Epithelial cell of proximal tubule (primary cell): Measurements from ENCODE around the gene AGPS. TPM values are rescaled to one million over a fixed set of nuclear protein-coding genes. Genes with fewer than 3 reads are reported as not detected.
"Not testable (repeated sequence)": the region's sequence is repeated elsewhere in the genome, so short reads cannot be mapped to it uniquely, and the experiment has no call there.

Experiments
- DNase-seq: peaks from one replicate; pipeline ENCODE4 v3.0.0-alpha.2; 2011; ENCODE audit warnings: low read depth
- H3K4me3 ChIP-seq: 2 replicates; pipeline ENCODE4 v1.5.1; 2011; ENCODE audit warnings: low read depth, mild to moderate bottlenecking, low read length
- total RNA-seq: library from RNA; depleted of rRNA; stranded (reverse); fragments of >200 nt; gene quantifications from 2 replicates; pipeline ENCODE4 v1.2.3, GENCODE V29; 2015
- TF ChIP-seq, protein P1 (sequence below): conservative IDR thresholded peaks from 2 replicates; pipeline ENCODE4 v1.5.1; 2012; ENCODE audit warnings: low read depth, mild to moderate bottlenecking, low read length

Gene AGPS
- total RNA-seq, 1 donor from 2014 or later, result 36.8 TPM

DNA sequence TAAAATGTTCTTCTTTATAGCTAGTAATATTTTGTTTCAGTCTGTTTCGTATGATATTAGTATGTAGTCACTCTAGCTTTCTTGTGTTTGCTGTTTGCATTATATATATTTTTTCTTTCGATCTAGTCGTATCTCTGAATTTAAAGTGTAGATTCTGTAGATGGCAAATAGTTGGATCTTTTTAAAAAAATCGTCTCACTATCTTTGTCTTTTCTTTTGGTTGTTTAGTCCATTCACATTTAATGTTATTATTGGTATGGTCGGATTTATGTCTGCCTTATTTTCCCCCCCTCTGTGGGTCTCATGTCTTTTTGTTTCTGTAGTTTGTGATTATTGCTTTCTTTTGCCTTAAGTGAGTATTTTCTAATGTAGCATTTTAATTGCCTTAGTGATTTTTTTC, 84.3 kb downstream of the AGPS start:
- no peak for DNase-seq
- TF ChIP-seq, protein P1, sequence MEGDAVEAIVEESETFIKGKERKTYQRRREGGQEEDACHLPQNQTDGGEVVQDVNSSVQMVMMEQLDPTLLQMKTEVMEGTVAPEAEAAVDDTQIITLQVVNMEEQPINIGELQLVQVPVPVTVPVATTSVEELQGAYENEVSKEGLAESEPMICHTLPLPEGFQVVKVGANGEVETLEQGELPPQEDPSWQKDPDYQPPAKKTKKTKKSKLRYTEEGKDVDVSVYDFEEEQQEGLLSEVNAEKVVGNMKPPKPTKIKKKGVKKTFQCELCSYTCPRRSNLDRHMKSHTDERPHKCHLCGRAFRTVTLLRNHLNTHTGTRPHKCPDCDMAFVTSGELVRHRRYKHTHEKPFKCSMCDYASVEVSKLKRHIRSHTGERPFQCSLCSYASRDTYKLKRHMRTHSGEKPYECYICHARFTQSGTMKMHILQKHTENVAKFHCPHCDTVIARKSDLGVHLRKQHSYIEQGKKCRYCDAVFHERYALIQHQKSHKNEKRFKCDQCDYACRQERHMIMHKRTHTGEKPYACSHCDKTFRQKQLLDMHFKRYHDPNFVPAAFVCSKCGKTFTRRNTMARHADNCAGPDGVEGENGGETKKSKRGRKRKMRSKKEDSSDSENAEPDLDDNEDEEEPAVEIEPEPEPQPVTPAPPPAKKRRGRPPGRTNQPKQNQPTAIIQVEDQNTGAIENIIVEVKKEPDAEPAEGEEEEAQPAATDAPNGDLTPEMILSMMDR, result no peak
- no peak overlapping the region for H3K4me3 ChIP-seq

DNA sequence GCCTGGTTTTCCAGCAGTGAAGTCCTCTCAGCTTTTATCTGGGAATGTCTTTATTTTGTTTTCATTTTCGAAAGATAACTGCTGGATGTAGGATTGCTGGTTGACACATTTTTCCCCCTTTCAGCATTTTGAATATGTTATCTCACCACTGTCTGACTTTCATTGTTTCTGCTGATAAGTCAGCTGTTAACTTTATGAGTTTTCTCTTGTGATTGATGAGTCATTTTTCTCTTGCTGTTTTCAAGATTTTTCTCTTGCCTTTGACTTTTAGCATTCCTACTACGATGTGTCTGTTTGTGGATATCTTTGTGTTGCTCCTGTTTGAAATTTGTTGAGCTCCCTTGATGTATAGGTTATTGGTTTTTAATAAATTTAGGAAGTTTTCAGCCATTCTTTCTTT, 85.5 kb downstream of the AGPS start:
- no peak overlapping the region for H3K4me3 ChIP-seq
- DNase-seq, result no peak
- TF ChIP-seq, protein P1, result no peak

DNA sequence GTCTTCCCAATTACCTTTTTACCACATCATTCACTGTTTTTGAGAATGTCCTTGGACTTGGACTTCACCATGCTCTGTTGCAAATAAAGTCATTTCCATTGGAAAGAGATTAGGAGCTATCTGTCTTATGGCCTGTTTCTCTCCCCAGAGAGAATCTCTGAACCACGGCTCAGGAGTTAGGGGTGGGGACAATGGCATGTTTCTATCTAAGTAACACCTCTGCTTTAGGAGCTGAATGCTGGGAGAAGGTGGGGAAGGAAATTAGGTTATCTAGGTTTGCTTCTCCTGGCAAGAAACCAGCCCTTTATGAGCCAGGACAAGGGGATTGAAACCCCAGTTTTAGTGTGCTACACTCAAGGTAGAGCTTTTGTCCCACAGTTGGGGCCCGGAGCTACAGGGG, 86.3 kb downstream of the AGPS start:
- TF ChIP-seq, protein P1, result no peak
- no peak for DNase-seq
- H3K4me3 ChIP-seq, result no peak overlapping the region

DNA sequence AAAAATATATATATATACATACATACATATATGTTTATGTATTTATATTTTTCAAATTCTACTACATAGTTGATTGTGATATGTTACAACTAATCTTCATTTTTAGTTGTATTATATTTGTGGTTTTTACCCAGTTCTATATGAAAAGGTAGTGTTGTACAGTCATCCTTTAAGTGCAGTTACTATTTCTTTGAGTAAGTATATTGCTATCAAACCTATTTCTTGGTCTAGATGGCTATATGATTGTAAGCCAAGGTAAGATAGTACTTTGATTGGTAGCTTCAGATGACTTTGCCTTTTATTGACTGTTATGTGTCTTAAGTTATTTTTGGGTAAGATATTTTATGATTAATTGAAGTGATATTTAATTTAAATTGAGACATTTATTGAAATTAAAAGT, 89.6 kb downstream of the AGPS start:
- no peak overlapping the region for H3K4me3 ChIP-seq
- TF ChIP-seq, protein P1, result no peak
- no peak for DNase-seq

DNA sequence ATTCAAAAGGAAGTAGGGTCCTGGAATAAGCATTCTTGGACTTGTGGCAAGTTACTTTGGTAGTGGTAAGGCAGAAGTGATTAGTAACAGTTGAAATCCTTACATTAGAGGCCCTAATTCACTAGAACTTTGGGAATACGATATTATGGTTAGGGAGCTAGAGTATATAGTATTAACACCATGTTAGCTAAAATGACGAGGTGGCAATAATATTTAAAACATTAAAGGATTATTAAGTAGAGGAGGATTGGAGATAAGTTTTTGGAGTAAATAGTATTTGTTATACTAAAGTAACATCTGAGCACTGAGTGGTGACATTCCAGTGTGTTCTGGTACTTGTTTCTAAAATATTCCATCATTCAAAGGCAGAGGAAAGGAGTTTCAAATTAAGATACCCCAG, 91.0 kb downstream of the AGPS start:
- no peak overlapping the region for H3K4me3 ChIP-seq
- DNase-seq, result no peak
- TF ChIP-seq, protein P1, result no peak

DNA sequence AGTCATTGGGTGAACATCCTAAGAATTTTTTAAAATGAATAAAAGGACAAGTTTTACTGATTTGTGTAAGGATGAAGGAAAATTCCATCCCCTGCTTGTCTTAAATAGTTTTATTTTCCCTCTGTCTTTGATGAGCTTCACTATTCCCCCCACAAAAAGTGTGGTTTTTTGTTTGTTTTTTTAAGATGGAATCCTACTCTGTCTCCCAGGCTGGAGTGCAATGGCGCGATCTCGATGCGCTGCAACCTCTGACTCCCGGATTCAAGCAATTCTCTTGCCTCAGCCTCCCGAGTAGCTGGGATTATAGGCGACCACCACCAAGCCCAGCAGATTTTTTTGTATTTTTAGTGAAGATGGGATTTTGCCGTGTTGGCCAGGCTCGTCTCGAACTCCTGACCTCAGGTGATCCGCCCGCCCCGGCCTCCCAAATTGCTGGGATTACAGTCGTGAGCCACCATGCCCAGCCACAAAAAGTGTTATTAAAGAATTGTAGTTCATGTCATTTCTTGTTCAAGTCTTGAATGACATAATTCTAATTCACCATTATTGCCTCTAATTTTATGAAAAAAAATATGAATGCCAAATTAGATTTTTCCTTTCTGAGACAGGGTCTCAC, 91.7 kb downstream of the AGPS start:
- TF ChIP-seq, protein P1, result no peak

DNA sequence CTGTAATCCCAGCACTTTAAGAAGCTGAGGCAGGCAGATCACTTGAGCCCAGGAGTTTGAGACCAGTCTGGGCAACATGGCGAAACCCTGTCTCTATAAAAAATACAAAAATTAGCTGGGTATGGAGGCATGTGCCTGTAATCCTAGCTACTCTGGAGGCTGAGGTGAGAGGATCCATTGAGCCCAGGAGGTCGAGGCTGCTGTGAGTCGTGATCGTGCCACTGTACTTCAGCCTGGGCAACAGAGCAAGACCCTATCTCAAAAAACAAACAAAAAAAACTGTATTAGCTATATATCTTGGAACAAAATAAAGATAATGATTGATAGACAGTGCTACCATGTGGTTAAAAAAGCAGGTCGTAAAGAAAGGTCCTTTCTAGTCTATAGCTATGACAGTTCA, 93.1 kb downstream of the AGPS start:
- not testable (repeated sequence) for DNase-seq, H3K4me3 ChIP-seq

More for the DNA sequence above, 91.7 kb downstream of the AGPS start:
- H3K4me3 ChIP-seq, result no peak overlapping the region
- no peak for DNase-seq
